Measurements from ENCODE around the gene BRAF. TPM values are rescaled to one million over a fixed set of nuclear protein-coding genes. Genes with fewer than 3 reads are reported as not detected.

BRAF gene
- total and polyA plus RNA-seq, 2 donors (not counting 3 experiments of a cell fraction or from before 2014, with no cell fraction given) = 6.6 to 26.2 TPM

GRCh38 chr7:140863867-140864266, 60.9 kb downstream of the BRAF start:
- dilution Hi-C loops (cut with MboI; ENCODE audit: extremely low pct_ligation_motif_present, low sequenced_read_pairs) (no loop called here), intact Hi-C loops (cut with micrococcal nuclease) (no loop called here)
- FAIRE-seq = no peak
- no peaks in the 10 kb centered on the region for H3K36me3 ChIP-seq (ENCODE audit: control insufficient read depth in 2 of 2, extremely low read depth in 1 of 2, insufficient read depth in 2 of 2, low read length in 2 of 2)
- no peak for DNase-seq (ENCODE audit: low read depth, low spot score)
- H3K4me3 ChIP-seq (replicated peaks in 1 of 3; ENCODE audit: insufficient read depth in 1 of 3, low read depth in 1 of 3, low read length in 3 of 3) = no peak overlapping the region
- no peaks in the 10 kb centered on the region for H3K4me1 ChIP-seq (ENCODE audit: control insufficient read depth, extremely low read depth, insufficient read depth, low read length)
- H3K9me3 ChIP-seq (replicated peaks; ENCODE audit: control insufficient read depth, insufficient read depth, low read length) = no peaks in the 10 kb centered on the region
- H3K9me1 ChIP-seq (replicated peaks; ENCODE audit: control insufficient read depth, extremely low read depth, insufficient read depth, low read length) = no peaks in the 10 kb centered on the region
- POLR2A ChIA-PET = no interaction called here
- H2AFZ ChIP-seq (ENCODE audit: low read depth, low read length) = no peak overlapping the region
- TF ChIP-seq MYC (IDR thresholded peaks at IDR 0.05; ENCODE audit: low read depth, low read length) = no peak
- TF ChIP-seq CTCF (IDR thresholded peaks at IDR 0.05; ENCODE audit: extremely low read depth in 1 of 2, insufficient read depth in 1 of 2, low read depth in 1 of 2, low read length in 2 of 2) = no peak
- TF ChIP-seq FOS (IDR thresholded peaks at IDR 0.05; ENCODE audit: borderline replicate concordance, insufficient read depth, low read length) = no peak
- no peak for TF ChIP-seq EZH2 (IDR thresholded peaks at IDR 0.05; ENCODE audit: borderline replicate concordance, low read depth, low read length, severe bottlenecking)
- TF ChIP-seq MAX (IDR thresholded peaks at IDR 0.05; ENCODE audit: insufficient read depth, insufficient read length) = no peak
- H3K27me3 ChIP-seq (ENCODE audit: control insufficient read depth in 2 of 2, insufficient read depth in 2 of 2, low read length in 2 of 2) = no peaks in the 10 kb centered on the region
- no peak overlapping the region for H3K9ac ChIP-seq (replicated peaks; ENCODE audit: extremely low read depth, insufficient read depth, low read length)
- no TSS peak for BruUV-seq (replicated peaks)
- CTCF ChIA-PET = no interaction called here
- peaks cover 62% of the 10 kb centered on the region for H3K79me2 ChIP-seq (ENCODE audit: control insufficient read depth, insufficient read depth, low read length)
- no peak overlapping the region for H3K4me2 ChIP-seq (ENCODE audit: insufficient read depth, low read length)
- no peak overlapping the region for H3K27ac ChIP-seq (ENCODE audit: insufficient read depth, low read depth, low read length)
- peaks cover 9% of the 10 kb centered on the region for H4K20me1 ChIP-seq (replicated peaks; ENCODE audit: control insufficient read depth, extremely low read depth, insufficient read depth, low read length)

GRCh38 chr7:140863184-140863583, 61.5 kb downstream of the BRAF start:
- DNase-seq (ENCODE audit: low read depth, low spot score) (no peak), FAIRE-seq (no peak)
- Histone ChIP-seq H3K9me1 (replicated peaks; ENCODE audit: control insufficient read depth, extremely low read depth, insufficient read depth, low read length) (no peaks in the 10 kb centered on the region), H3K79me2 (ENCODE audit: control insufficient read depth, insufficient read depth, low read length) (peaks cover 65% of the 10 kb centered on the region), H3K9ac (replicated peaks; ENCODE audit: extremely low read depth, insufficient read depth, low read length) (no peak overlapping the region), H3K27me3 (ENCODE audit: control insufficient read depth in 2 of 2, insufficient read depth in 2 of 2, low read length in 2 of 2) (no peaks in the 10 kb centered on the region), H3K4me1 (ENCODE audit: control insufficient read depth, extremely low read depth, insufficient read depth, low read length) (no peaks in the 10 kb centered on the region), H3K9me3 (replicated peaks; ENCODE audit: control insufficient read depth, insufficient read depth, low read length) (no peaks in the 10 kb centered on the region), H3K4me3 (replicated peaks in 1 of 3; ENCODE audit: insufficient read depth in 1 of 3, low read depth in 1 of 3, low read length in 3 of 3) (no peak overlapping the region), H3K4me2 (ENCODE audit: insufficient read depth, low read length) (no peak overlapping the region), H3K27ac (ENCODE audit: insufficient read depth, low read depth, low read length) (no peak overlapping the region), H3K36me3 (ENCODE audit: control insufficient read depth in 2 of 2, extremely low read depth in 1 of 2, insufficient read depth in 2 of 2, low read length in 2 of 2) (no peaks in the 10 kb centered on the region), H2AFZ (ENCODE audit: low read depth, low read length) (no peak overlapping the region), H4K20me1 (replicated peaks; ENCODE audit: control insufficient read depth, extremely low read depth, insufficient read depth, low read length) (peaks cover 9% of the 10 kb centered on the region)
- dilution Hi-C loops (cut with MboI; ENCODE audit: extremely low pct_ligation_motif_present, low sequenced_read_pairs) (no loop called here), intact Hi-C loops (cut with micrococcal nuclease) (no loop called here)
- ChIA-PET POLR2A (no interaction called here), CTCF (no interaction called here)
- BruUV-seq (replicated peaks) = no TSS peak
- TF ChIP-seq CTCF (IDR thresholded peaks at IDR 0.05; ENCODE audit: extremely low read depth in 1 of 2, insufficient read depth in 1 of 2, low read depth in 1 of 2, low read length in 2 of 2) (no peak), GATA2 (IDR thresholded peaks at IDR 0.05; ENCODE audit: insufficient read depth, insufficient read length, low read depth, low read length) (no peak), MAX (IDR thresholded peaks at IDR 0.05; ENCODE audit: insufficient read depth, insufficient read length) (no peak), MYC (IDR thresholded peaks at IDR 0.05; ENCODE audit: low read depth, low read length) (no peak), POLR2A (IDR thresholded peaks at IDR 0.05; ENCODE audit: low read depth, low read length) (no peak), JUN (IDR thresholded peaks at IDR 0.05; ENCODE audit: borderline replicate concordance, insufficient read depth, insufficient read length, low read depth) (no peak)

Measured in endothelial cell of umbilical vein (primary cell).